ENCODE results near the gene ACO2. TPM values are rescaled to one million over a fixed set of nuclear protein-coding genes. Genes with fewer than 3 reads are reported as not detected.

The ACO2 gene
- total and polyA plus RNA-seq, 2 of the 13 experiments (the other 11 are each of a cell fraction or from before 2014, with no cell fraction given): 19.2 to 45.6 TPM

DNA sequence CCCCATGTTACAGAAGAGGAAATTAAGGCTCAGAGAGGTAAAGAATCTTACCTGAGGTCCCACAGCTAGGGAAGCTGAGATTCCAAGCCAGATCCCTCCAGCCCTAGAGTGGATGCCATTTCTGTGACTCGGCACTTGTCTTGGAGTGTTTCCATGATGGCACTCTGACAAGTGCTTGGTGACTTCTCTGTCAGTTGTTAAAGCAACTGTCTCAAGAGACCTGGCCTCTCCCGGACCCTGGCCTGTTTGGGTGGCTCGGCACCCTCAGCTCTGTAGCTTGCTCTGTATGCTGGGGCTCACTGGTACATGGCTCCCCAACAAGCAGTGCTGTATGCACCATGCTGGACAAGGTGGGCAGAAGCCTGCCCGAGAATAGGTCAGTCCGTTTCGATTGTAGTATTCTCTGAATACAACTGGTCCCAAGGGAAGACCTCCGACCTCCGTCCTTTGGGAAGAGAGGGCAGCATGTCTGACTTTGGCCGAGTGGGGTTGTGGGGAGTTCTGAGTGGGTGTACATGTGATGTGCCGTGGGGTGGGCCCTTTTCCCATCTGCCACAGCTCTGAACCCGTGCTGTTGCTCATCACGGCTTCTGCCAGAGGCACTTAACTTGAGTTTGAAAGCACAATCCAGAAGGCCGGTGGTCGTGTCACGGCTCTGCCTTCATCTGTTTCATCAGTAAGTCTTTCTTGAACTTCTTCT is 12.4 kb downstream of the ACO2 start:
- TF ChIP-seq BCL6 (CRISPR knock-in tag; IDR thresholded peaks at IDR 0.05) (no peak), HNRNPH1 (optimal IDR thresholded peaks at IDR 0.05; ENCODE audit: low read depth, low read length) (no peak), CEBPG (CRISPR knock-in tag; IDR thresholded peaks at IDR 0.05) (no peak), NCOA2 (CRISPR knock-in tag; IDR thresholded peaks at IDR 0.05) (no peak), AGO2 (optimal IDR thresholded peaks at IDR 0.05; ENCODE audit: low read depth, low read length) (no peak), ZNF17 (CRISPR knock-in tag; IDR thresholded peaks at IDR 0.05) (no peak), SMAD1 (CRISPR knock-in tag; IDR thresholded peaks at IDR 0.05; ENCODE audit: borderline replicate concordance, low read depth) (no peak), ZNF607 (CRISPR knock-in tag; IDR thresholded peaks at IDR 0.05; ENCODE audit: borderline replicate concordance) (no peak), ZNF530 (CRISPR knock-in tag; IDR thresholded peaks at IDR 0.05; ENCODE audit: low read depth) (no peak), ATRX (CRISPR knock-in tag; IDR thresholded peaks at IDR 0.05; ENCODE audit: borderline replicate concordance) (no peak), KDM1A (CRISPR knock-in tag; IDR thresholded peaks at IDR 0.05) (no peak)
- intact Hi-C loops (cut with micrococcal nuclease; ENCODE audit: unreplicated experiment) (no loop called here), in situ Hi-C loops (cut with HindIII; ENCODE audit: extremely low pct_ligation_motif_present, low pct_unique_long_range_greater_than_20kb) (no loop called here)
- WGBS (ENCODE audit: low lambda C conversion rate): 98% methylated on average over 10 of the region's 15 CpGs
- peaks cover 4 to 11% of the 10 kb centered on the region in 2 experiments; a peak in 4 of 5 replicates for H3K36me3 ChIP-seq (replicated peaks in 1 of 2; ENCODE audit: control insufficient read depth in 1 of 2, insufficient read depth in 2 of 2, low read length in 2 of 2)
- no TSS peak for BruUV-seq (replicated peaks)
- DNase-seq (ENCODE audit: low spot score) (no peak), FAIRE-seq (no peak), ATAC-seq (no peak)
- no peak overlapping the region for H2AFZ ChIP-seq (ENCODE audit: low read length)
- peaks cover 2% of the 10 kb centered on the region; the same call in 1 of the 2 replicates for H3K4me1 ChIP-seq (ENCODE audit: insufficient read depth, low read length)
- peaks cover 83% of the 10 kb centered on the region for H3K79me2 ChIP-seq (ENCODE audit: insufficient read depth, low read length)
- H3K4me3 ChIP-seq (replicated peaks in 1 of 3; ENCODE audit: insufficient read depth in 1 of 3, low read depth in 2 of 3, low read length in 3 of 3): no peak overlapping the region
- no peaks in the 10 kb centered on the region for H3K9me3 ChIP-seq (ENCODE audit: low read length)
- H3K4me2 ChIP-seq (ENCODE audit: low read depth, low read length): no peak overlapping the region
- CTCF ChIA-PET (ENCODE audit: low intra/inter-chr PET ratio, low total read pairs): no interaction called here
- no peak overlapping the region for H3K27ac ChIP-seq (ENCODE audit: extremely low read length, insufficient read depth, low read length)
- 0 out of 2 replicates have a peak, but pooled peaks cover 7% of the 10 kb centered on the region for H4K20me1 ChIP-seq (ENCODE audit: insufficient read depth, low read length)
- no peak overlapping the region for H3K9ac ChIP-seq (ENCODE audit: insufficient read depth, low read depth, low read length)
- H3K27me3 ChIP-seq (ENCODE audit: control insufficient read depth in 1 of 2, insufficient read depth in 2 of 2, low read length in 2 of 2): no peaks in the 10 kb centered on the region
- POLR2A ChIA-PET: no interaction called here

Measured in HepG2 (cell line).